Erythroblast (primary cell): ENCODE measurements around the gene AGBL4.

Experiments
- GATA1 ChIP-seq: IDR thresholded peaks from 2 replicates; pipeline ENCODE4 v1.6.1; 2011; ENCODE audit warnings: low read depth, mild to moderate bottlenecking, control low read depth, low read length, moderate library complexity
- POLR2A ChIP-seq: IDR thresholded peaks from 2 replicates; pipeline ENCODE4 v1.6.1; 2011; ENCODE audit warnings: mild to moderate bottlenecking, low read length

- TF ChIP-seq POLR2A, result no peak
- TF ChIP-seq GATA1, result no peak
Observed at GRCh38 chr1:49465486-49466185, 558.1 kb downstream of the AGBL4 start.
